ENCODE results near the gene PTPRE.
A peak's percentile ranks its signal among the peaks of the same experiment; 100 is the strongest.

Gene PTPRE

GRCh38 chr10:127894146-127894545 lies 12.8 kb upstream of the PTPRE start:
- Histone ChIP-seq H3K9ac (ENCODE audit: low read length in 2 of 2) (no peak overlapping the region), H3K36me3 (ENCODE audit: control insufficient read depth in 2 of 2, insufficient read depth in 2 of 2, low read length in 2 of 2) (no peaks in the 10 kb centered on the region), H3K4me3 (ENCODE audit: low read length in 2 of 2) (no peak overlapping the region), H3K9me3 (ENCODE audit: control insufficient read depth in 2 of 2, low read length in 2 of 2) (no peaks in the 10 kb centered on the region), H3K4me1 (ENCODE audit: control insufficient read depth, insufficient read depth, low read length) (no peaks in the 10 kb centered on the region), H3K27me3 (ENCODE audit: control insufficient read depth in 1 of 2, insufficient read depth in 2 of 2, low read length in 2 of 2) (peaks cover 0 to 4% of the 10 kb centered on the region in 2 donors), H3K27ac (ENCODE audit: low read length) (no peak overlapping the region)

GRCh38 chr10:127896590-127896989 lies 10.3 kb upstream of the PTPRE start:
- Histone ChIP-seq H3K4me3 (ENCODE audit: low read length in 2 of 2) (no peak overlapping the region), H3K4me1 (ENCODE audit: control insufficient read depth, insufficient read depth, low read length) (no peaks in the 10 kb centered on the region), H3K9ac (ENCODE audit: low read length in 2 of 2) (no peak overlapping the region), H3K27me3 (ENCODE audit: control insufficient read depth in 1 of 2, insufficient read depth in 2 of 2, low read length in 2 of 2) (no peaks in the 10 kb centered on the region), H3K36me3 (ENCODE audit: control insufficient read depth in 2 of 2, insufficient read depth in 2 of 2, low read length in 2 of 2) (no peaks in the 10 kb centered on the region), H3K9me3 (ENCODE audit: control insufficient read depth in 2 of 2, low read length in 2 of 2) (no peaks in the 10 kb centered on the region), H3K27ac (ENCODE audit: low read length) (no peak overlapping the region)

DNA sequence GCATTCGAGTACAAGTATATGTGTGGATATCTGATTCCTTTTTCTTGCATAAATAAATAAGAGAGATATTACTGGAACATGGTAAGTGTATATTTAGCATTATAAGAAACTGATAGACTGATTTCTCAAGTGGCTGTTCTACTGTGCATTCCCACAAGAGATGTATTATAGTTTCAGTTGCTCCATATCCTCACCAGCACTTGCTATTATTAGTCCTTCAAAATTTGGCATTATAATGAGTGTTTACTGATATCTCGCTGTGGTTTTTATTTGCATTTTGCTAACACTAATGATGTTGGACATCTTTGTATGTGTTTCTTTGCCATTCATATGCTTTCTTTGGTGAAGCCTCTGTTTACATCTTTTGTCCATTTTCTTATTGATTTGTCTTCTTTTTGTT lies 9.7 kb upstream of the PTPRE start:
- H3K9me3 ChIP-seq (ENCODE audit: control insufficient read depth in 2 of 2, low read length in 2 of 2): no peaks in the 10 kb centered on the region
- H3K9ac ChIP-seq (ENCODE audit: low read length in 2 of 2): no peak overlapping the region
- H3K27me3 ChIP-seq (ENCODE audit: control insufficient read depth in 1 of 2, insufficient read depth in 2 of 2, low read length in 2 of 2): no peaks in the 10 kb centered on the region
- no peaks in the 10 kb centered on the region for H3K36me3 ChIP-seq (ENCODE audit: control insufficient read depth in 2 of 2, insufficient read depth in 2 of 2, low read length in 2 of 2)
- no peak overlapping the region for H3K27ac ChIP-seq (ENCODE audit: low read length)
- no peaks in the 10 kb centered on the region for H3K4me1 ChIP-seq (ENCODE audit: control insufficient read depth, insufficient read depth, low read length)
- H3K4me3 ChIP-seq (ENCODE audit: low read length in 2 of 2): no peak overlapping the region

DNA sequence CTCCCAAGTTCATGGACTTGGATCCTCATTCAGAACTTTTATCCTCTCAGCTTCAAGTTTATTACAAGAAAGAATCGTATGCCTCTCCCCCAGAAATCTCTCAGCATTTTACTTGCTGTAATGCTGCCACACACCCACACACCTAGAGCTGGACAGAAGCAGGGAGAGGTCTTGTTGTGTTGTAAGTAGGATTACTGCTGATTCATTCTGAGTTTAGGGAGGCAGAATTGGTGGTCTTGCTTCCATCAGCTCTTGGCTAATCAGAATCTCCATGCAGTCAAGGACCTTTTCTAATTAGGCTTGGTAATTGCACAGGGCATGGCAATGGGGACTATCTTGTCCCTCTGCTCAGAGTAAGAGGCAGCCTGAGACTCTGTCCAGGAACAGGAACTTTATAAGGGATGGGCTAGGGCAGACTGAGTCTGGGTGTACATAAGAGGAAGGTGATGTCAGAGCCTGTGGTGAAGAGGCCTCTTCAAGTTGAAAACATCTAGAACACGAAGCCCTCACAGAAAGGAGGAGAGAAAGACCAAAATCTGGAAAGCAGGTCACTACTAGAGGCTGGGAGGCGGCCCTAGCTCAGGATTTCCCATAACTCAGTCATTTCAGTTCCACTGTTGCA lies 7.0 kb upstream of the PTPRE start:
- Histone ChIP-seq H3K4me1 (ENCODE audit: control insufficient read depth, insufficient read depth, low read length) (no peaks in the 10 kb centered on the region), H3K27ac (ENCODE audit: low read length) (no peak overlapping the region), H3K9ac (ENCODE audit: low read length in 2 of 2) (no peak overlapping the region), H3K27me3 (ENCODE audit: control insufficient read depth in 1 of 2, insufficient read depth in 2 of 2, low read length in 2 of 2) (peaks cover 0 to 4% of the 10 kb centered on the region in 2 donors), H3K9me3 (ENCODE audit: control insufficient read depth in 2 of 2, low read length in 2 of 2) (no peaks in the 10 kb centered on the region), H3K4me3 (ENCODE audit: low read length in 2 of 2) (no peak overlapping the region), H3K36me3 (ENCODE audit: control insufficient read depth in 2 of 2, insufficient read depth in 2 of 2, low read length in 2 of 2) (no peaks in the 10 kb centered on the region)

- H3K9me3 ChIP-seq (ENCODE audit: control insufficient read depth in 2 of 2, low read length in 2 of 2): no peaks in the 10 kb centered on the region
- H3K36me3 ChIP-seq (ENCODE audit: control insufficient read depth in 2 of 2, insufficient read depth in 2 of 2, low read length in 2 of 2): no peaks in the 10 kb centered on the region
- H3K4me1 ChIP-seq (ENCODE audit: control insufficient read depth, insufficient read depth, low read length): peaks cover 15% of the 10 kb centered on the region
- H3K27ac ChIP-seq (ENCODE audit: low read length): no peak overlapping the region
- H3K9ac ChIP-seq (ENCODE audit: low read length in 2 of 2): no peak overlapping the region
- H3K4me3 ChIP-seq (ENCODE audit: low read length in 2 of 2): no peak overlapping the region
- peaks cover 11 to 14% of the 10 kb centered on the region in 2 donors for H3K27me3 ChIP-seq (ENCODE audit: control insufficient read depth in 1 of 2, insufficient read depth in 2 of 2, low read length in 2 of 2)
These were observed 3.1 kb upstream of the PTPRE start for GRCh38 chr10:127903789-127904188.

DNA sequence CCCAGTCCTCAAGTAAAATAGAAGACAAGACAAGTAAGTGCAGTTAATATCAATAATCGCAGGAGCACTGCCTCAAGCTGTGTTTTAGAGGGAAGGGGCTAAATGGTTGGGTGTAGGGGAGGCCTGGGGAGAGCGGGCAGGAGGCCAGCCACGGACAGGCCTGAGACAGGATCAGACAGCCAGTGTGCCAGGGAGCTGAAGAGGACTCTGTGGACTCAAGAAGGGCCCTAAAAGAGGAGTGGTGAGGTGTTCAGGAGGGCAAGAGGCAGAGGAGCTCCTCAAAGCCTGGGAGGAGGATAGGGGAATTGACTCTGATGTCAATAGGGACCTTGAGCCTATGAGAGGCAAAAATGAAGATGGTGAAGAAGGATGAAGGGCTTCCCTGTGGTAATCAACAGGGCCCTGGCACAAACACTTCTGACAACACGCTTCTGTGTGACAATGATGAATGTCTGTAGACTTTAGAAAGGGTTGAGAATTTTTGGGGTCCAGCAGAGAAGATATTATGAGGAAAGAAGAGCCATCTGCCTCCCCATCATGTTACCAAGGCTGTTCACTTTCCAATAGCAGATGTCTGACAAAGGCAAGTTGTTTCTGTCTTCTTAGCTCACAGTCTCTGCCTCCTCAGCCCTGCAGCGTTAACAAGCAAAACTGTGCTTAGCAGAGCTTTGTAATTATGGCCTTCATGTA lies 2.4 kb upstream of the PTPRE start:
- H3K4me1 ChIP-seq (ENCODE audit: control insufficient read depth, insufficient read depth, low read length): peaks cover 15% of the 10 kb centered on the region
- no peak overlapping the region for H3K27ac ChIP-seq (ENCODE audit: low read length)
- H3K9ac ChIP-seq (ENCODE audit: low read length in 2 of 2): no peak overlapping the region
- H3K9me3 ChIP-seq (ENCODE audit: control insufficient read depth in 2 of 2, low read length in 2 of 2): no peaks in the 10 kb centered on the region
- no peak overlapping the region for H3K4me3 ChIP-seq (ENCODE audit: low read length in 2 of 2)
- peaks cover 12 to 17% of the 10 kb centered on the region in 2 donors for H3K27me3 ChIP-seq (ENCODE audit: control insufficient read depth in 1 of 2, insufficient read depth in 2 of 2, low read length in 2 of 2)
- no peaks in the 10 kb centered on the region for H3K36me3 ChIP-seq (ENCODE audit: control insufficient read depth in 2 of 2, insufficient read depth in 2 of 2, low read length in 2 of 2)

DNA sequence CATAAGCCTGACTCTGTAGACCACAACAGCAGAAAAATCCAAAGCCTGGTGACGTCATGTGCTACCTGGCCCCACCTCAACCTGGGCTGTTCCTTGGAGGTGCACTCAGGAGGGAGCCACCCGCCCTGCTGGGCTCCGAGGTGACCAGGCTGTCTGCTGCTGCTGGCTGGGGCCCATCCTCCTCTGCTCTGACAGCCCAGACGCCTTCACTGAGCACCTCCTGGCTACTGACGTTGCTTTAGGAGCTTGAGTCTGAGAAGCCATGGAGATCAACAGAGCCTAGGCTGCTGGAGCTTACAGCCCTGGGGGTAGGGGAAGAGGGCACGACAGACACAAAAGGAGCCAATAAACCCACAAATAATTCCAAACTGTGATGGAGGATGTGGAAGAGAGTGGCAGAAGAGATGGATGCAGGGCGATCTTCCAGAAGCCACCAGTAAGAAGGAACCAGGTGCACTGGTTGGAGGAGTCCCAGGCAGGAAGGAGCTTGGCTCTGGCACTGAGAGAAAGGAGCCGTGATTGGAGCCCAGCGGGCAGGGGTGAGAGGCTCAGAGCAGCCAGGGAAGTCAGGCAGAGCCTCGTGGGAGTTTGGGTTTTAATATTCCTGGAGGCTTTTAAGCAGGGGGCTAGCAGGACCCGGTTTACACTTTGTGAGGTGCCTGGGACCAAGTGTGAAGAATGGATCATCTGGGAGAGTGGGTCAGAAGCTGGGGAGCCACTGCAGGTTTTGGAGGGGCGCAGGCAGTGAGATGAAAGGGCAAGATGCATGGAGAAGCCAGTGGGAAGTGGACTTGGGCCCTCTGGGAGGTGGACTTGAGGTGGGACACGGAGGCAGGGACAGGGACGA lies 1.7 kb upstream of the PTPRE start:
- Histone ChIP-seq H3K27ac (ENCODE audit: low read length) (no peak overlapping the region), H3K9ac (ENCODE audit: low read length in 2 of 2) (no peak overlapping the region)

DNA sequence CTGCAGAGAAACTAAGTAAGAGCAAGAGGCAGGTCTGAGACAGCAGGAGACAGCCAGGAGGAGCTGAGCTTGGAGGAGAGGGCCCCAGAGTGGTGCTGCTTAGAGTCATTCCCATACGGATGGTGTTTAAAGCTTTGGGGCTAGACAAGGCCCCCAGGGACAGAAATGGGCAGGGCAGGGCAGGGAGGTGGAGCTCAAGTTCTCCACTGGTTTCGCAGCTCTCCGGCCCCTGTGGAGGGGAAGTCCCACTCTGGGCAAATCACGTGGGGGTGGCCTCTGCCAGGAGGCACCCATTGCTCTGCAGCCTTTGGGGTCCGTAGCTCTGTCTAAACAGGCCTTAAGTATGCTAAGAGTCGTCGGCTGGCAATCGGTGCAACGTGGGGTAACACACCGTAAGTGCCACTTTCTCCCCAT lies 1.0 kb upstream of the PTPRE start:
- no peak overlapping the region for H3K4me3 ChIP-seq (ENCODE audit: low read length in 2 of 2)
- H3K9me3 ChIP-seq (ENCODE audit: control insufficient read depth in 2 of 2, low read length in 2 of 2): no peaks in the 10 kb centered on the region
- H3K36me3 ChIP-seq (ENCODE audit: control insufficient read depth in 2 of 2, insufficient read depth in 2 of 2, low read length in 2 of 2): no peaks in the 10 kb centered on the region
- H3K9ac ChIP-seq (ENCODE audit: low read length in 2 of 2): no peak overlapping the region
- H3K27me3 ChIP-seq (ENCODE audit: control insufficient read depth in 1 of 2, insufficient read depth in 2 of 2, low read length in 2 of 2): peaks cover 12 to 17% of the 10 kb centered on the region in 2 donors
- peaks cover 15% of the 10 kb centered on the region for H3K4me1 ChIP-seq (ENCODE audit: control insufficient read depth, insufficient read depth, low read length)
- no peak overlapping the region for H3K27ac ChIP-seq (ENCODE audit: low read length)

More for the DNA sequence above, 1.7 kb upstream of the PTPRE start:
- Histone ChIP-seq H3K9me3 (ENCODE audit: control insufficient read depth in 2 of 2, low read length in 2 of 2) (no peaks in the 10 kb centered on the region), H3K27me3 (ENCODE audit: control insufficient read depth in 1 of 2, insufficient read depth in 2 of 2, low read length in 2 of 2) (peaks cover 12 to 17% of the 10 kb centered on the region in 2 donors), H3K4me3 (ENCODE audit: low read length in 2 of 2) (no peak overlapping the region), H3K4me1 (ENCODE audit: control insufficient read depth, insufficient read depth, low read length) (peaks cover 15% of the 10 kb centered on the region), H3K36me3 (ENCODE audit: control insufficient read depth in 2 of 2, insufficient read depth in 2 of 2, low read length in 2 of 2) (no peaks in the 10 kb centered on the region)

DNA sequence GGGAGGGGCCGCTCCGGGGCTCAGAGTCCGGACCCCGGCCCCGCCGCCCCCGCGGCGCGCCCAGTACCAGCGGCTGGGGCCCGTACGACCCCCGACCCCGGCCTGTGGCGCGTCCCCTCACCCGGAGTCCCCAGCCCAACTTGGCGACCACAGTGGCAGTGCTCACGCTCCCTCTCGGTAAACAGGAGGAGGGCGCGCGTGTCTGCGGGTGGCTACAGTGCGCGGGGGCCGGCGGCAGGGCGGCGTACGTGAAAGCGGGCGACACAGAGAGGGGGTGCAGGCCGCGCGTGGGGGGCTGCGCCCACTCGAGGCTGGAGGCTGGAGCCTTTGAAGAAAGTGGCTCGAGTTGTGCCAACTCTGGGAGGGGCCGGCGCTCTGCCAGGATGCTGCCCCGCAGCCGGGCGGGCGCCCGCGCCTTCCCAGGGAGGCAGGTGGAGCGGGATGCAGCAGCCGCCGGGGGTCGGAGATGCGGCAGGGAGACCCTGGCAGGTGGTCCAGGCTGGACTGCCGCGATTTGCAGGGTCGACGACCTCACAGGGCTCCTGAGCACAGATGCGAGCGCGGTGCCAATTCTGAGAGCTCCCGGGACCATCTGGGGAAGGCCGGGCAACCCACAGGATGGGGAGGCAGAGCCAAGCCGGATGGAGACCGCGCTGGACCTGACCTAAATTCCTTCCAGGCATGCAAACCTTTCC lies 655 bp downstream of the PTPRE start:
- Histone ChIP-seq H3K9ac (ENCODE audit: low read length in 2 of 2) (peak overlapping the region in 1 of 2 donors; percentile 42), H3K9me3 (ENCODE audit: control insufficient read depth in 2 of 2, low read length in 2 of 2) (no peaks in the 10 kb centered on the region), H3K4me1 (ENCODE audit: control insufficient read depth, insufficient read depth, low read length) (peaks cover 15% of the 10 kb centered on the region), H3K27me3 (ENCODE audit: control insufficient read depth in 1 of 2, insufficient read depth in 2 of 2, low read length in 2 of 2) (peaks cover 12 to 17% of the 10 kb centered on the region in 2 donors), H3K27ac (ENCODE audit: low read length) (no peak overlapping the region), H3K36me3 (ENCODE audit: control insufficient read depth in 2 of 2, insufficient read depth in 2 of 2, low read length in 2 of 2) (no peaks in the 10 kb centered on the region), H3K4me3 (ENCODE audit: low read length in 2 of 2) (peak overlapping the region; percentile 25 to 64)

GRCh38 chr10:127908106-127908958 lies 1.4 kb downstream of the PTPRE start:
- Histone ChIP-seq H3K36me3 (ENCODE audit: control insufficient read depth in 2 of 2, insufficient read depth in 2 of 2, low read length in 2 of 2) (no peaks in the 10 kb centered on the region), H3K27me3 (ENCODE audit: control insufficient read depth in 1 of 2, insufficient read depth in 2 of 2, low read length in 2 of 2) (peaks cover 12 to 17% of the 10 kb centered on the region in 2 donors), H3K27ac (ENCODE audit: low read length) (no peak overlapping the region), H3K9ac (ENCODE audit: low read length in 2 of 2) (no peak overlapping the region), H3K9me3 (ENCODE audit: control insufficient read depth in 2 of 2, low read length in 2 of 2) (no peaks in the 10 kb centered on the region), H3K4me3 (ENCODE audit: low read length in 2 of 2) (peak overlapping the region; percentile 25 to 64), H3K4me1 (ENCODE audit: control insufficient read depth, insufficient read depth, low read length) (peaks cover 15% of the 10 kb centered on the region)

All from stomach smooth muscle (tissue), 2 donors.